GM12878 (cell line): ENCODE results near the gene TTC31. TPM values are rescaled to one million over a fixed set of nuclear protein-coding genes. Genes with fewer than 3 reads are reported as not detected.

Experiments
- ASH2L ChIP-seq: fragments of 300-600, 200-600 bp; sonication (generic); IDR thresholded peaks from 2 replicates; pipeline ENCODE4 v1.6.1; 2017; ENCODE audit warnings: low read depth, mild to moderate bottlenecking, borderline replicate concordance
- ATF7 ChIP-seq: fragments of 450-650 bp; IDR thresholded peaks from 2 replicates; pipeline ENCODE4 v1.6.1; 2016; ENCODE audit warnings: low read depth, mild to moderate bottlenecking
- BACH1 ChIP-seq: fragments of 450-650 bp; IDR thresholded peaks from 2 replicates; pipeline ENCODE4 v1.6.1; 2017; ENCODE audit warnings: mild to moderate bottlenecking, borderline replicate concordance
- BHLHE40 ChIP-seq, 2 experiments: fragments of 450-650 bp in 1 of 2; IDR thresholded peaks; 2 replicates each; pipeline ENCODE4 v1.6.1; 2011 to 2017; ENCODE audit warnings: low read depth in 2 of 2, borderline replicate concordance in 1 of 2, improper control_type of control experiment in 1 of 2, low read length in 1 of 2, mild to moderate bottlenecking in 1 of 2
- CBFB ChIP-seq: IDR thresholded peaks from 2 replicates; pipeline ENCODE4 v1.6.1; 2016; ENCODE audit warnings: antibody characterized with exemption, low read depth
- CBX3 ChIP-seq: fragments of 200-600 bp; sonication (generic); IDR thresholded peaks from 2 replicates; pipeline ENCODE4 v1.6.1; 2016; ENCODE audit warnings: low read depth, borderline replicate concordance
- FOS ChIP-seq: IDR thresholded peaks from 3 replicates; pipeline ENCODE4 v1.6.1; 2011; ENCODE audit warnings: borderline replicate concordance; ENCODE audit not compliant: insufficient read length; ENCODE audit errors: extremely low read depth
- FOXK2 ChIP-seq: fragments of 450-650 bp; IDR thresholded peaks from 2 replicates; pipeline ENCODE4 v1.6.1; 2017; ENCODE audit warnings: mild to moderate bottlenecking, moderate library complexity
- HSF1 ChIP-seq: fragments of 150-350 bp; IDR thresholded peaks from 2 replicates; pipeline ENCODE4 v1.6.1; 2014; ENCODE audit warnings: mild to moderate bottlenecking, low read depth, low read length
- IKZF2 ChIP-seq, 2 experiments: fragments of 450-650 bp; IDR thresholded peaks; 2 replicates each; pipeline ENCODE4 v1.6.1; 2017; ENCODE audit warnings: mild to moderate bottlenecking in 2 of 2, moderate library complexity in 2 of 2
- IRF3 ChIP-seq: fragments of 450-650 bp; IDR thresholded peaks from 2 replicates; pipeline ENCODE4 v1.6.1; 2014; ENCODE audit warnings: mild to moderate bottlenecking
- KAT2A ChIP-seq: conservative IDR thresholded peaks from 2 replicates; pipeline ENCODE4 v1.6.1; 2011; ENCODE audit warnings: low read depth, low read length; ENCODE audit not compliant: control insufficient read depth
- NFYB ChIP-seq: IDR thresholded peaks from 2 replicates; pipeline ENCODE4 v1.6.1; 2011; ENCODE audit warnings: low read depth, mild to moderate bottlenecking, low read length, improper control_type of control experiment, moderate library complexity; ENCODE audit not compliant: insufficient read depth
- NR2C1 ChIP-seq: fragments of 450-650 bp; IDR thresholded peaks from 2 replicates; pipeline ENCODE4 v1.6.1; 2017; ENCODE audit warnings: antibody characterized with exemption, mild to moderate bottlenecking, moderate library complexity
- NR2C2 ChIP-seq: IDR thresholded peaks from 2 replicates; pipeline ENCODE4 v1.6.1; 2011; ENCODE audit warnings: borderline replicate concordance, low read depth; ENCODE audit not compliant: control insufficient read depth, insufficient read length
- PAX5 ChIP-seq: IDR thresholded peaks from 2 replicates; pipeline ENCODE4 v1.6.1; 2011; ENCODE audit warnings: low read depth, low read length, borderline replicate concordance
- RELB ChIP-seq: fragments of 450-650 bp; IDR thresholded peaks from 2 replicates; pipeline ENCODE4 v1.6.1; 2017; ENCODE audit warnings: low read depth, mild to moderate bottlenecking, moderate library complexity
- RFX5 ChIP-seq: IDR thresholded peaks from 2 replicates; pipeline ENCODE4 v1.6.1; 2011; ENCODE audit warnings: low read depth, low read length, improper control_type of control experiment
- SKIL ChIP-seq: fragments of 450-650 bp; IDR thresholded peaks from 2 replicates; pipeline ENCODE4 v1.6.1; 2017; ENCODE audit warnings: mild to moderate bottlenecking, low read depth, inconsistent platforms; ENCODE audit not compliant: poor library complexity, severe bottlenecking
- SMAD5 ChIP-seq: IDR thresholded peaks from 2 replicates; pipeline ENCODE4 v1.6.1; 2016; ENCODE audit warnings: antibody characterized with exemption, low read depth
- SUPT20H ChIP-seq: IDR thresholded peaks from 2 replicates; pipeline ENCODE4 v1.6.1; 2011; ENCODE audit warnings: low read depth, mild to moderate bottlenecking, low read length, moderate library complexity, borderline replicate concordance; ENCODE audit not compliant: control insufficient read depth
- USF1 ChIP-seq: IDR thresholded peaks from 2 replicates; pipeline ENCODE4 v1.6.1; 2011; ENCODE audit warnings: borderline replicate concordance, low read depth, mild to moderate bottlenecking, moderate library complexity, mixed read lengths, low read length; ENCODE audit not compliant: insufficient read depth; ENCODE audit errors: extremely low read length
- polyA plus RNA-seq, 11 experiments: library from polyadenylated mRNA; depleted of rRNA in 4 of 11; unstranded in 6 of 11; stranded (reverse) in 5 of 11; fragments of >200 nt; fragmentation: Nextera tagmentation in 4 of 11; fragmentation: Illumina TruSeq in 1 of 11; extraction: Ambion mirVana in 4 of 11; extraction: Trizol in 1 of 11; gene quantifications; 1 replicate in 1 of 11; 2 replicates in 10 of 11; pipeline versions ENCODE4 v1.2.1 to v1.2.3, GENCODE V29; 2011 to 2016; ENCODE audit warnings: inconsistent platforms in 2 of 11, missing spikeins in 2 of 11, low read depth in 1 of 11
- total RNA-seq, 4 experiments: library from RNA; depleted of rRNA in 3 of 4; stranded (reverse); fragments of >200 nt in 3 of 4; fragmentation: Illumina TruSeq in 1 of 4; extraction: Trizol in 1 of 4; gene quantifications; 2 replicates each; pipeline versions ENCODE4 v1.2.1 to v1.2.3, GENCODE V29; 2013 to 2021

TTC31 gene
- total and polyA plus RNA-seq, 10 of the 15 experiments (the other 5 are each of a cell fraction or from before 2014, with no cell fraction given): 6.5 to 34.9 (median 25.9) TPM

GRCh38 chr2:74482801-74483674, at the start of gene TTC31, which contains the start of gene CCDC142 (continued):
- TF ChIP-seq HSF1 (no peak), PAX5 (no peak), IRF3 (no peak), SUPT20H (no peak), RELB (peak; percentile 100), FOS (no peak), ASH2L (peak; percentile 68; the same call in 1 of the 2 replicates), RFX5 (no peak), USF1 (no peak), SMAD5 (peak; percentile 84; the same call in 1 of the 2 replicates), CBX3 (no peak), IKZF2 (IDR thresholded peaks at IDR 0.05) (peak; percentile 56 to 61), NR2C1 (peak; percentile 99), BACH1 (no peak; the same call in 1 of the 2 replicates), FOXK2 (peak; percentile 53; the same call in 1 of the 2 replicates), NFYB (no peak), ATF7 (peak; percentile 63; the same call in 1 of the 2 replicates), BHLHE40 (IDR thresholded peaks at IDR 0.05; ENCODE audit: borderline replicate concordance in 1 of 2, low read depth in 2 of 2, low read length in 1 of 2) (no peak; a peak in 1 of 4 replicates), SKIL (peak; percentile 87), NR2C2 (peak; percentile 80), CBFB (peak; percentile 41), KAT2A (no peak)
